ENCODE measurements around the gene RPLP2.

RPLP2 gene

GRCh38 chr11:838441-839279, 28.9 kb downstream of the RPLP2 start:
- no peak overlapping the region for H3K4me3 Mint-ChIP-seq
- H3K4me1 Mint-ChIP-seq: peaks cover 37% of the 10 kb centered on the region
- no peaks in the 10 kb centered on the region for H3K9me3 Mint-ChIP-seq
- H3K36me3 Mint-ChIP-seq: peaks cover 41% of the 10 kb centered on the region
- no peak for ATAC-seq
- H3K27ac Mint-ChIP-seq: no peak overlapping the region
- DNase-seq (ENCODE audit: low spot score in 2 of 2): no peak

- Mint-ChIP-seq H3K27ac (no peak overlapping the region), H3K36me3 (peaks cover 41% of the 10 kb centered on the region), H3K9me3 (no peaks in the 10 kb centered on the region), H3K4me1 (peaks cover 34% of the 10 kb centered on the region), H3K4me3 (no peak overlapping the region)
- DNase-seq (ENCODE audit: low spot score in 2 of 2) (no peak), ATAC-seq (no peak)
These were observed 29.5 kb downstream of the RPLP2 start for GRCh38 chr11:839280-839623.

- Mint-ChIP-seq H3K4me1 (peaks cover 30% of the 10 kb centered on the region), H3K4me3 (peak overlapping the region; percentile 77), H3K27ac (peak overlapping the region; percentile 87), H3K9me3 (no peaks in the 10 kb centered on the region), H3K36me3 (peaks cover 41% of the 10 kb centered on the region)
- no peak for ATAC-seq
- DNase-seq (ENCODE audit: low spot score in 2 of 2): no peak
These were observed 30.3 kb downstream of the RPLP2 start for GRCh38 chr11:839875-840617.

GRCh38 chr11:841981-842369, 32.2 kb downstream of the RPLP2 start:
- peaks cover 37% of the 10 kb centered on the region for H3K36me3 Mint-ChIP-seq
- peak overlapping the region; percentile 87 for H3K27ac Mint-ChIP-seq
- DNase-seq (ENCODE audit: low spot score in 2 of 2) (no peak), ATAC-seq (peak; percentile 49)
- H3K9me3 Mint-ChIP-seq: no peaks in the 10 kb centered on the region
- H3K4me1 Mint-ChIP-seq: peaks cover 30% of the 10 kb centered on the region
- H3K4me3 Mint-ChIP-seq: peak overlapping the region; percentile 77

- peaks cover 30% of the 10 kb centered on the region for H3K4me1 Mint-ChIP-seq
- H3K36me3 Mint-ChIP-seq: peaks cover 34% of the 10 kb centered on the region
- peak within 1 kb of the TSS; percentile 87 for H3K27ac Mint-ChIP-seq
- H3K9me3 Mint-ChIP-seq: no peaks in the 10 kb centered on the region
- DNase-seq (ENCODE audit: low spot score in 2 of 2) (peak; percentile 83 to 93), ATAC-seq (peak; percentile 84)
- H3K4me3 Mint-ChIP-seq: peak within 1 kb of the TSS; percentile 77
These were observed 32.7 kb downstream of the RPLP2 start, which contains the start of the genes POLR2L and TSPAN4 for GRCh38 chr11:842370-843002. TSS of gene POLR2L (minus strand) at chr11:842529. CDS start at chr11:842508, 21 bp downstream. TSS of gene TSPAN4 (plus strand) at chr11:842852. CDS start at chr11:850305, 7,453 bp downstream.

GRCh38 chr11:843086-843734, 33.4 kb downstream of the RPLP2 start:
- no peak for DNase-seq (ENCODE audit: low spot score in 2 of 2)
- H3K4me1 Mint-ChIP-seq: peaks cover 29% of the 10 kb centered on the region
- H3K36me3 Mint-ChIP-seq: peaks cover 31% of the 10 kb centered on the region
- no peaks in the 10 kb centered on the region for H3K9me3 Mint-ChIP-seq
- ATAC-seq: no peak
- peak overlapping the region; percentile 43 for H3K27ac Mint-ChIP-seq
- H3K4me3 Mint-ChIP-seq: peak overlapping the region; percentile 77

GRCh38 chr11:843818-844692, 34.3 kb downstream of the RPLP2 start:
- Mint-ChIP-seq H3K27ac (peak overlapping the region; percentile 43), H3K9me3 (no peaks in the 10 kb centered on the region), H3K4me3 (peak overlapping the region; percentile 77), H3K4me1 (peaks cover 27% of the 10 kb centered on the region), H3K36me3 (peaks cover 24% of the 10 kb centered on the region)
- ATAC-seq (no peak), DNase-seq (ENCODE audit: low spot score in 2 of 2) (no peak)

GRCh38 chr11:844693-845644, 35.2 kb downstream of the RPLP2 start:
- H3K4me3 Mint-ChIP-seq: peak overlapping the region; percentile 77

GRCh38 chr11:845872-846495, 36.2 kb downstream of the RPLP2 start:
- peaks cover 6% of the 10 kb centered on the region for H3K36me3 Mint-ChIP-seq

More at GRCh38 chr11:844693-845644, 35.2 kb downstream of the RPLP2 start:
- ATAC-seq (no peak), DNase-seq (ENCODE audit: low spot score in 2 of 2) (no peak)
- peaks cover 16% of the 10 kb centered on the region for H3K36me3 Mint-ChIP-seq
- no peaks in the 10 kb centered on the region for H3K9me3 Mint-ChIP-seq
- H3K4me1 Mint-ChIP-seq: peaks cover 27% of the 10 kb centered on the region
- H3K27ac Mint-ChIP-seq: no peak overlapping the region

GRCh38 chr11:846496-847098, 36.8 kb downstream of the RPLP2 start:
- ATAC-seq: no peak
- Mint-ChIP-seq H3K9me3 (no peaks in the 10 kb centered on the region), H3K4me1 (peaks cover 14% of the 10 kb centered on the region), H3K4me3 (no peak overlapping the region), H3K27ac (no peak overlapping the region), H3K36me3 (no peaks in the 10 kb centered on the region)
- no peak for DNase-seq (ENCODE audit: low spot score in 2 of 2)

More at GRCh38 chr11:845872-846495, 36.2 kb downstream of the RPLP2 start:
- H3K27ac Mint-ChIP-seq: no peak overlapping the region
- no peaks in the 10 kb centered on the region for H3K9me3 Mint-ChIP-seq
- no peak for ATAC-seq
- H3K4me3 Mint-ChIP-seq: no peak overlapping the region
- peaks cover 20% of the 10 kb centered on the region for H3K4me1 Mint-ChIP-seq
- DNase-seq (ENCODE audit: low spot score in 2 of 2): no peak

GRCh38 chr11:847876-848275, 38.1 kb downstream of the RPLP2 start:
- ATAC-seq: no peak
- no peak for DNase-seq (ENCODE audit: low spot score in 2 of 2)
- Mint-ChIP-seq H3K4me3 (no peak overlapping the region), H3K4me1 (peaks cover 14% of the 10 kb centered on the region), H3K27ac (no peak overlapping the region), H3K36me3 (no peaks in the 10 kb centered on the region), H3K9me3 (no peaks in the 10 kb centered on the region)

- peak; percentile 70 for ATAC-seq
- Mint-ChIP-seq H3K9me3 (no peaks in the 10 kb centered on the region), H3K4me3 (peak overlapping the region; percentile 60), H3K4me1 (peaks cover 11% of the 10 kb centered on the region), H3K27ac (no peak overlapping the region), H3K36me3 (no peaks in the 10 kb centered on the region)
- peak; percentile 62 to 87 for DNase-seq (ENCODE audit: low spot score in 2 of 2)
These were observed 38.7 kb downstream of the RPLP2 start for GRCh38 chr11:848380-848931.
